ENCODE data around the gene SPTBN2. TPM values are rescaled to one million over a fixed set of nuclear protein-coding genes. Genes with fewer than 3 reads are reported as not detected.

The SPTBN2 gene
- total and polyA plus RNA-seq, 2 of the 4 experiments (the other 2 are of a cell fraction): 0.18 to 0.41 TPM

GRCh38 chr11:66719111-66719872, 9.7 kb downstream of the SPTBN2 start:
- no peaks in the 10 kb centered on the region; the same call in 1 of the 2 replicates for H3K9me1 ChIP-seq (ENCODE audit: insufficient read depth, low read length)
- H3K4ac ChIP-seq (ENCODE audit: low read depth, low read length): no peak overlapping the region
- H3K4me2 ChIP-seq (ENCODE audit: low read depth, low read length): no peak overlapping the region
- no peak overlapping the region for H3K9ac ChIP-seq (ENCODE audit: low read depth, low read length)
- peak overlapping the region; percentile 65 for H2AK9ac ChIP-seq (replicated peaks; ENCODE audit: low read depth, low read length, poor library complexity)
- 80% methylated on average over 2 of the region's 8 CpGs; no CpG with 5 or more reads in 1 of the 2 experiments for WGBS, 2 experiments (ENCODE audit: extremely low coverage in 2 of 2, insufficient read length in 1 of 2)
- BruUV-seq (replicated peaks): no TSS peak
- no peak overlapping the region for H2BK120ac ChIP-seq (ENCODE audit: low read depth, low read length)
- H3K27ac ChIP-seq (ENCODE audit: insufficient read depth, low read length): no peak overlapping the region
- H3K14ac ChIP-seq (replicated peaks; ENCODE audit: low read depth, low read length): no peak overlapping the region
- no peak overlapping the region for H3K4me3 ChIP-seq (ENCODE audit: insufficient read depth, low read depth, low read length)
- no peak overlapping the region for H4K5ac ChIP-seq (ENCODE audit: low read depth, low read length)
- no peak overlapping the region for H2BK5ac ChIP-seq (ENCODE audit: low read depth, low read length, poor library complexity, severe bottlenecking)
- intact Hi-C loops (cut with micrococcal nuclease): no loop called here
- H2AFZ ChIP-seq (replicated peaks; ENCODE audit: low read length, poor library complexity): peak overlapping the region; percentile 24
- H4K20me1 ChIP-seq (ENCODE audit: insufficient read depth, low read length): no peaks in the 10 kb centered on the region
- H2AK5ac ChIP-seq (ENCODE audit: low read depth, low read length): no peak overlapping the region
- H3K4me1 ChIP-seq (ENCODE audit: control insufficient read depth, insufficient read depth, low read length): peaks cover 2% of the 10 kb centered on the region; the same call in 1 of the 2 replicates
- H2BK15ac ChIP-seq (ENCODE audit: low read depth, low read length): no peak overlapping the region
- no peak overlapping the region for H4K8ac ChIP-seq (ENCODE audit: low read depth in 2 of 2, low read length in 2 of 2)
- no peaks in the 10 kb centered on the region for H3K9me3 ChIP-seq (ENCODE audit: control insufficient read depth, insufficient read depth, low read length)
- no peak overlapping the region for H3K18ac ChIP-seq (ENCODE audit: low read depth, low read length)
- no peaks in the 10 kb centered on the region for H3K36me3 ChIP-seq (ENCODE audit: control insufficient read depth, insufficient read depth, low read length)
- H3K23ac ChIP-seq (ENCODE audit: low read depth, low read length): no peak overlapping the region
- in situ Hi-C loops (cut with MboI; ENCODE audit: low sequenced_read_pairs): no loop called here
- H3K56ac ChIP-seq (ENCODE audit: extremely low read depth, insufficient read depth, low read length): no peak overlapping the region
- ATAC-seq (ENCODE audit: low read depth) (no peak), DNase-seq (no peak)
- POLR2A ChIA-PET (ENCODE audit: unreplicated experiment): no interaction called here
- TF ChIP-seq SMC3 (IDR thresholded peaks at IDR 0.05; ENCODE audit: low read depth, low read length): no peak
- TF ChIP-seq RFX5 (IDR thresholded peaks at IDR 0.05; ENCODE audit: low read depth, low read length): no peak
- TF ChIP-seq ELK1 (IDR thresholded peaks at IDR 0.05; ENCODE audit: borderline replicate concordance, low read depth, low read length): no peak
- no peak for TF ChIP-seq BHLHE40 (IDR thresholded peaks at IDR 0.05; ENCODE audit: low read depth, low read length)
- TF ChIP-seq USF2 (IDR thresholded peaks at IDR 0.05; ENCODE audit: low read depth, low read length): no peak
- no peak for TF ChIP-seq CTCF (conservative IDR thresholded peaks at IDR 0.05; ENCODE audit: low read depth, low read length)
- TF ChIP-seq RAD21 (IDR thresholded peaks at IDR 0.05; ENCODE audit: low read length): no peak
- TF ChIP-seq NFE2L2 (IDR thresholded peaks at IDR 0.05; ENCODE audit: low read depth, low read length): no peak
- TF ChIP-seq MXI1 (IDR thresholded peaks at IDR 0.05; ENCODE audit: borderline replicate concordance, low read depth, low read length): no peak
- no peak for TF ChIP-seq CHD1 (IDR thresholded peaks at IDR 0.05; ENCODE audit: low read depth, low read length)
- no peak for TF ChIP-seq FOS (IDR thresholded peaks at IDR 0.05; ENCODE audit: low read depth, low read length)
- TF ChIP-seq MAZ (IDR thresholded peaks at IDR 0.05; ENCODE audit: borderline replicate concordance, low read depth, low read length): no peak
- no peak for TF ChIP-seq POLR2A (IDR thresholded peaks at IDR 0.05; ENCODE audit: low read depth, low read length)
- TF ChIP-seq CEBPB (IDR thresholded peaks at IDR 0.05; ENCODE audit: low read depth, low read length): no peak
- TF ChIP-seq RCOR1 (IDR thresholded peaks at IDR 0.05; ENCODE audit: insufficient replicate concordance, low read length): no peak
- no peak for TF ChIP-seq MAFK (IDR thresholded peaks at IDR 0.05; ENCODE audit: low read depth, low read length)
- H2BK20ac ChIP-seq (ENCODE audit: low read depth, low read length): no peak overlapping the region
- dilution Hi-C loops (cut with HindIII; ENCODE audit: low sequenced_read_pairs, unreplicated experiment): no loop called here
- CTCF ChIA-PET: no interaction called here
- H4K91ac ChIP-seq (ENCODE audit: insufficient read depth, low read depth, low read length): no peak overlapping the region
- H3K79me1 ChIP-seq (ENCODE audit: low read depth in 1 of 2, low read length in 2 of 2): no peaks in the 10 kb centered on the region
- H3K27me3 ChIP-seq (ENCODE audit: control insufficient read depth, insufficient read depth, low read length): peaks cover 26% of the 10 kb centered on the region; the same call in 1 of the 2 replicates
